Large intestine (tissue), 3 donors: ENCODE results near the gene BEX1. TPM values are rescaled to one million over a fixed set of nuclear protein-coding genes. Genes with fewer than 3 reads are reported as not detected.

Source experiments
- DNase-seq, 2 donors: peaks; one replicate each; pipeline versions ENCODE4 v3.0.0 to v3.0.0-alpha.2; 2013
- H3K27ac ChIP-seq: one replicate; pipeline ENCODE4 v1.5.1; 2013; ENCODE audit warnings: low read length
- H3K27me3 ChIP-seq: 2 replicates; pipeline ENCODE4 v1.6.1; 2013; ENCODE audit warnings: low read length; ENCODE audit not compliant: control insufficient read depth, insufficient read depth
- H3K36me3 ChIP-seq: 2 replicates; pipeline ENCODE4 v1.6.1; 2013; ENCODE audit warnings: low read length; ENCODE audit not compliant: control insufficient read depth, insufficient read depth
- H3K4me1 ChIP-seq: one replicate; pipeline ENCODE4 v1.6.1; 2013; ENCODE audit warnings: low read length; ENCODE audit not compliant: control insufficient read depth, insufficient read depth
- H3K4me3 ChIP-seq: one replicate; pipeline ENCODE4 v1.5.1; 2013; ENCODE audit warnings: low read length
- H3K9me3 ChIP-seq: one replicate; pipeline ENCODE4 v1.6.1; 2013; ENCODE audit warnings: mild to moderate bottlenecking, low read depth, low read length, moderate library complexity; ENCODE audit not compliant: control insufficient read depth
- WGBS: methylation state at CpG from one replicate; pipeline ENCODE4 v1.1.5; 2013; ENCODE audit warnings: low lambda C conversion rate; ENCODE audit not compliant: insufficient coverage; 5-methylcytosine and 5-hydroxymethylcytosine counted together
- polyA plus RNA-seq: library from polyadenylated mRNA; unstranded; fragments of 120-200 nt; gene quantifications from one replicate; pipeline ENCODE4 v1.2.1, GENCODE V29; 2013

The BEX1 gene
- polyA plus RNA-seq, 1 donor, result 88.9 TPM

GRCh38 chrX:103017542-103017941 lies 46.4 kb downstream of the BEX1 start:
- DNase-seq, result no peak
- no peaks in the 10 kb centered on the region for H3K9me3 ChIP-seq
- no CpG with 5 or more reads among the region's 4 CpGs for WGBS
- no peaks in the 10 kb centered on the region for H3K27me3 ChIP-seq
- H3K36me3 ChIP-seq, result no peaks in the 10 kb centered on the region
- no peak overlapping the region for H3K27ac ChIP-seq
- no peaks in the 10 kb centered on the region for H3K4me1 ChIP-seq
- no peak overlapping the region for H3K4me3 ChIP-seq

GRCh38 chrX:103012945-103013344 lies 51.0 kb downstream of the BEX1 start:
- DNase-seq, result no peak
- Histone ChIP-seq H3K4me1 (no peaks in the 10 kb centered on the region), H3K27me3 (no peaks in the 10 kb centered on the region), H3K27ac (no peak overlapping the region), H3K36me3 (no peaks in the 10 kb centered on the region), H3K9me3 (no peaks in the 10 kb centered on the region), H3K4me3 (no peak overlapping the region)
- no CpG with 5 or more reads among the region's 3 CpGs for WGBS

Other genes starting within 250 kb of the BEX1 start
- 0.25 TPM for gene RAB40AL, start 126.9 kb downstream of the BEX1 start, polyA plus RNA-seq
- gene NXF3, start 29.0 kb upstream of the BEX1 start, polyA plus RNA-seq, result 0.52 TPM
- 94.7 TPM for gene BEX4, start 150.9 kb upstream of the BEX1 start, polyA plus RNA-seq
- gene TCEAL8, start 191.0 kb upstream of the BEX1 start, polyA plus RNA-seq, result 114 TPM
- 6.2 TPM for gene TCEAL5, start 212.6 kb upstream of the BEX1 start, polyA plus RNA-seq
- gene BEX2, start 246.8 kb upstream of the BEX1 start, polyA plus RNA-seq, result 55.9 TPM